Measurements from ENCODE around the gene SLC22A13. TPM values are rescaled to one million over a fixed set of nuclear protein-coding genes. Genes with fewer than 3 reads are reported as not detected.

SLC22A13 gene
- total and polyA plus RNA-seq, 2 of the 4 experiments (the other 2 are of a cell fraction), result under 0.01 to 0.22 TPM

GRCh38 chr3:38316356-38317191, 51.0 kb downstream of the SLC22A13 start:
- Histone ChIP-seq H3K27ac (ENCODE audit: insufficient read depth, low read length) (no peak overlapping the region), H3K9me1 (ENCODE audit: insufficient read depth, low read length) (no peaks in the 10 kb centered on the region), H3K4ac (ENCODE audit: low read depth, low read length) (no peak overlapping the region), H3K56ac (ENCODE audit: extremely low read depth, insufficient read depth, low read length) (no peak overlapping the region), H4K91ac (ENCODE audit: insufficient read depth, low read depth, low read length) (no peak overlapping the region), H2AFZ (replicated peaks; ENCODE audit: low read length, poor library complexity) (no peak overlapping the region), H4K5ac (ENCODE audit: low read depth, low read length) (no peak overlapping the region), H2AK9ac (replicated peaks; ENCODE audit: low read depth, low read length, poor library complexity) (no peak overlapping the region), H2AK5ac (ENCODE audit: low read depth, low read length) (no peak overlapping the region), H2BK120ac (ENCODE audit: low read depth, low read length) (no peak overlapping the region), H3K4me3 (ENCODE audit: insufficient read depth, low read depth, low read length) (no peak overlapping the region), H3K18ac (ENCODE audit: low read depth, low read length) (no peak overlapping the region), H3K4me1 (ENCODE audit: control insufficient read depth, insufficient read depth, low read length) (no peaks in the 10 kb centered on the region), H3K79me1 (ENCODE audit: low read depth in 1 of 2, low read length in 2 of 2) (no peaks in the 10 kb centered on the region), H2BK5ac (ENCODE audit: low read depth, low read length, poor library complexity, severe bottlenecking) (no peak overlapping the region), H3K23ac (ENCODE audit: low read depth, low read length) (no peak overlapping the region), H3K27me3 (ENCODE audit: control insufficient read depth, insufficient read depth, low read length) (peaks cover 11% of the 10 kb centered on the region), H3K14ac (replicated peaks; ENCODE audit: low read depth, low read length) (no peak overlapping the region), H4K8ac (ENCODE audit: low read depth in 2 of 2, low read length in 2 of 2) (no peak overlapping the region), H4K20me1 (ENCODE audit: insufficient read depth, low read length) (no peaks in the 10 kb centered on the region), H3K9me3 (ENCODE audit: control insufficient read depth, insufficient read depth, low read length) (no peaks in the 10 kb centered on the region), H3K4me2 (ENCODE audit: low read depth, low read length) (no peak overlapping the region), H2BK20ac (ENCODE audit: low read depth, low read length) (no peak overlapping the region), H3K36me3 (ENCODE audit: control insufficient read depth, insufficient read depth, low read length) (no peaks in the 10 kb centered on the region), H3K9ac (ENCODE audit: low read depth, low read length) (no peak overlapping the region), H2BK15ac (ENCODE audit: low read depth, low read length) (no peak overlapping the region)
- dilution Hi-C loops (cut with HindIII; ENCODE audit: low sequenced_read_pairs, unreplicated experiment) (no loop called here), in situ Hi-C loops (cut with MboI; ENCODE audit: low sequenced_read_pairs) (no loop called here), intact Hi-C loops (cut with micrococcal nuclease) (no loop called here)
- 65% methylated on average over 9 of the region's 22 CpGs; no CpG with 5 or more reads in 1 of the 2 experiments for WGBS, 2 experiments (ENCODE audit: extremely low coverage in 2 of 2, insufficient read length in 1 of 2)
- POLR2A ChIA-PET (ENCODE audit: unreplicated experiment), result no interaction called here
- no TSS peak for BruUV-seq (replicated peaks)
- ATAC-seq (ENCODE audit: low read depth), result no peak
- TF ChIP-seq CHD1 (IDR thresholded peaks at IDR 0.05; ENCODE audit: low read depth, low read length) (no peak), MAZ (IDR thresholded peaks at IDR 0.05; ENCODE audit: borderline replicate concordance, low read depth, low read length) (no peak), BHLHE40 (IDR thresholded peaks at IDR 0.05; ENCODE audit: low read depth, low read length) (no peak), CTCF (conservative IDR thresholded peaks at IDR 0.05; ENCODE audit: low read depth, low read length) (no peak)
- DNase-seq, result no peak
- CTCF ChIA-PET, result no interaction called here

Data from IMR-90 (cell line).